ENCODE data around the gene GPC5.

Gene GPC5

GRCh38 chr13:91739751-91740150 is 341.3 kb downstream of the GPC5 start:
- H3K4me3 ChIP-seq (ENCODE audit: low read depth, low read length), result no peak overlapping the region
- TF ChIP-seq, protein P1, sequence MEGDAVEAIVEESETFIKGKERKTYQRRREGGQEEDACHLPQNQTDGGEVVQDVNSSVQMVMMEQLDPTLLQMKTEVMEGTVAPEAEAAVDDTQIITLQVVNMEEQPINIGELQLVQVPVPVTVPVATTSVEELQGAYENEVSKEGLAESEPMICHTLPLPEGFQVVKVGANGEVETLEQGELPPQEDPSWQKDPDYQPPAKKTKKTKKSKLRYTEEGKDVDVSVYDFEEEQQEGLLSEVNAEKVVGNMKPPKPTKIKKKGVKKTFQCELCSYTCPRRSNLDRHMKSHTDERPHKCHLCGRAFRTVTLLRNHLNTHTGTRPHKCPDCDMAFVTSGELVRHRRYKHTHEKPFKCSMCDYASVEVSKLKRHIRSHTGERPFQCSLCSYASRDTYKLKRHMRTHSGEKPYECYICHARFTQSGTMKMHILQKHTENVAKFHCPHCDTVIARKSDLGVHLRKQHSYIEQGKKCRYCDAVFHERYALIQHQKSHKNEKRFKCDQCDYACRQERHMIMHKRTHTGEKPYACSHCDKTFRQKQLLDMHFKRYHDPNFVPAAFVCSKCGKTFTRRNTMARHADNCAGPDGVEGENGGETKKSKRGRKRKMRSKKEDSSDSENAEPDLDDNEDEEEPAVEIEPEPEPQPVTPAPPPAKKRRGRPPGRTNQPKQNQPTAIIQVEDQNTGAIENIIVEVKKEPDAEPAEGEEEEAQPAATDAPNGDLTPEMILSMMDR (IDR thresholded peaks at IDR 0.05; ENCODE audit: low read depth, low read length), result no peak
- DNase-seq (ENCODE audit: low read depth, low spot score), result no peak
- in situ Hi-C loops (cut with HindIII; ENCODE audit: low sequenced_read_pairs), result no loop called here

- in situ Hi-C loops (cut with HindIII; ENCODE audit: low sequenced_read_pairs), result no loop called here
- no peak overlapping the region for H3K4me3 ChIP-seq (ENCODE audit: low read depth, low read length)
- DNase-seq (ENCODE audit: low read depth, low spot score), result no peak
- TF ChIP-seq, protein P1 (IDR thresholded peaks at IDR 0.05; ENCODE audit: low read depth, low read length), result no peak
Measured at GRCh38 chr13:91740756-91741155, 342.3 kb downstream of the GPC5 start.

- in situ Hi-C loops (cut with HindIII; ENCODE audit: low sequenced_read_pairs), result no loop called here
- DNase-seq (ENCODE audit: low read depth, low spot score), result no peak
- no peak overlapping the region for H3K4me3 ChIP-seq (ENCODE audit: low read depth, low read length)
- TF ChIP-seq, protein P1 (IDR thresholded peaks at IDR 0.05; ENCODE audit: low read depth, low read length), result no peak
Measured at GRCh38 chr13:91741925-91742324, 343.5 kb downstream of the GPC5 start.

DNA sequence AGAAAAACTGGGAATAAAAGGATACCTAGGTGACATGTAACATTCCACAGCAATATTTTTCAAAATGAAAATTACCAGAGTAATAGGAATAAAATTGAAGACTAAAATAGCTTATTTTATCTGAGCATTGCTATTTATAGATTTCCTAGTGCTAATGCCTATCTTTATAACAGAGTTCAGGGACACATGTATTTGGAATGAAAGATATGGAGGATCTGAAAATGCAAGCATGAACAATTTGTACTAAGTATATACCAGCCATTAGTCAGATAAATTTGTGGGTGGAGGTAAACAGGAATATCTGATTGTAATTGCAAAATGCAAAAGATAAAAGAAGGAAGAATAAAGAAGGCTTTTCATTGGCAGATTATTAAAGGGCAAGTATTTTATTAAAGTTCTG is 345.9 kb downstream of the GPC5 start:
- H3K4me3 ChIP-seq (ENCODE audit: low read depth, low read length), result no peak overlapping the region
- TF ChIP-seq, protein P1 (IDR thresholded peaks at IDR 0.05; ENCODE audit: low read depth, low read length), result no peak
- DNase-seq (ENCODE audit: low read depth, low spot score), result no peak
- in situ Hi-C loops (cut with HindIII; ENCODE audit: low sequenced_read_pairs), result no loop called here

DNA sequence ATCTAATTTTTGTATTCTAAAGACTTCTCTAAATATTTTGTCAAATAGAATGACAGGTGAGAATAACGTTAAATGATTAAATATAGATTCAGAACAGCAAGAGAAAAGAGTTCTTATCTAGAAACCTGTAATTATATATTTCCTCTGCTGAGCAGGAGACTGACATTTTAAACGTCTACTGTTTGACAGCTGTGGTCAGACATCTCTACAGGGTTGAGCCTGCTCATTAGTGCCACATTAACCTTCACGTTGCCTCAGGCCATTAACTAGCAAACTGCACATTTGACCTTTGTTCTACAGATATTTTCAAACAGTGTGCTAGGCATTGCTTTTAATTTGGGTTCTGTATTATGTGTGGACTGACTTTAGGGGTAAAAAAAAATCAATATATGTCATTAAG is 347.5 kb downstream of the GPC5 start:
- DNase-seq (ENCODE audit: low read depth, low spot score), result no peak
- in situ Hi-C loops (cut with HindIII; ENCODE audit: low sequenced_read_pairs), result no loop called here
- TF ChIP-seq, protein P1 (IDR thresholded peaks at IDR 0.05; ENCODE audit: low read depth, low read length), result no peak
- H3K4me3 ChIP-seq (ENCODE audit: low read depth, low read length), result no peak overlapping the region

- in situ Hi-C loops (cut with HindIII; ENCODE audit: low sequenced_read_pairs), result no loop called here
- no peak overlapping the region for H3K4me3 ChIP-seq (ENCODE audit: low read depth, low read length)
- TF ChIP-seq, protein P1 (IDR thresholded peaks at IDR 0.05; ENCODE audit: low read depth, low read length), result no peak
- no peak for DNase-seq (ENCODE audit: low read depth, low spot score)
Measured at GRCh38 chr13:91747186-91747585, 348.8 kb downstream of the GPC5 start.
